Ammon's horn (tissue), 1 donor: ENCODE measurements around the gene MNAT1.
"Not testable (repeated sequence)": the region's sequence is repeated elsewhere in the genome, so short reads cannot be mapped to it uniquely, and the experiment has no call there.

Experiments
- DNase-seq: peaks from one replicate; pipeline ENCODE4 v3.0.0-alpha.2; 2016; ENCODE audit warnings: low spot score

The MNAT1 gene

DNA sequence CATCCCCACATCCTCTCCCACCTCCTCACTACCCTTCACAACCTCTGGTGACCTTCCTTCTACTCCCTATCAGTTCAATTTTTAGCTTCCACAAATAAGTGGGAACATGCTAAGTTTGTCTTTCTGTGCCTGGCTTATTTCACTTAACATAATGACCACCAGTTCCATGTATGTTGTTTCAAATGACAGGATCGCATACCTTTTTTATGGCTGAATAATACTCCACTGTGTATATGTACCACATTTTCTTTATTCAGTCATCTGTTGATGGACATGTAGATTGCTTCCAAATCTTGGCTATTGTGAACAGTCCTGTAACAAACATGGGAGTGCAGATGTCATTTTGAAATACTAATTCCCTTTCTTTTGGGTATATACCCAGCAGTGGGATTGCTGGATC lies 147.7 kb downstream of the MNAT1 start:
- DNase-seq: no peak

DNA sequence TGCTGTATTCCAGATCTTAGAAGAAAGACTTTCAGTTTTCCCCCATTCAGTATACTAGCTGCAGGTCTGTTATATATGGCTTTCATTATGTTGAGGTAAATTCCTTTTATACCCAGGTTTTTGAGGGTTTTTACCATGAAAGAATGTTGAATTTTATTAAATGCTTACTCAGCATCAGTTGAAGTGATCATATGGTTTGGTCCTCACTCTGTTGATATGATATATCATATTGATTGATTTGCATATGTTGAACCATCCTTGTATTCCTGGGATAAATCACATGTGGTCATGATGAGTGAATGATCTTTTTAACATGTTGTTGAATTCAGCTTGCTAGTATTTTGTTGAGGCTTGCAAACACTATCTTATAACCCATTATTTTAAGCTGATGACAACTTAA lies 149.6 kb downstream of the MNAT1 start:
- DNase-seq: no peak

DNA sequence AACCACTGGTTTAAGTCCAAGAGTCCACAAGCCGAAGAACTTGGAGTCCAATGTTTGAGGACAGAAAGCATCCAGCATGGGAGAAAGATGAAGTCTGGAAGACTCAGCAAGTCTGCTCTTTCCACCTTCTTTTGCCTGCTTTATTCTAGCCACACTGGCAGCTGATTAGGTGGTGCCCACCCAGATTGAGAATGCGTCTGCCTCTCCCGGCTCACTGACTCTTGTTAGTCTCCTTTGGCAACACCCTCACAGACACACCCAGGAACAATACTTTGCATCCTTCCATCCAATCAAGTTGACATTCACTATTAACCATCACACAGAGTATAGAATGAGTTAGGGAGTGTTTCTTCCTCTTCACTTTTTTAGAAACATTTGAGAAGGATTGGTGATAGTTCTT lies 156.1 kb downstream of the MNAT1 start:
- DNase-seq: not testable (repeated sequence)

- no peak for DNase-seq
These were observed 159.3 kb downstream of the MNAT1 start for GRCh38 chr14:60893911-60894310.

- DNase-seq: no peak
These were observed 169.8 kb downstream of the MNAT1 start for GRCh38 chr14:60904381-60904780.

- no peak for DNase-seq
These were observed 171.4 kb downstream of the MNAT1 start for GRCh38 chr14:60905923-60906322.

- no peak for DNase-seq
These were observed 181.2 kb downstream of the MNAT1 start for GRCh38 chr14:60915781-60916180.

DNA sequence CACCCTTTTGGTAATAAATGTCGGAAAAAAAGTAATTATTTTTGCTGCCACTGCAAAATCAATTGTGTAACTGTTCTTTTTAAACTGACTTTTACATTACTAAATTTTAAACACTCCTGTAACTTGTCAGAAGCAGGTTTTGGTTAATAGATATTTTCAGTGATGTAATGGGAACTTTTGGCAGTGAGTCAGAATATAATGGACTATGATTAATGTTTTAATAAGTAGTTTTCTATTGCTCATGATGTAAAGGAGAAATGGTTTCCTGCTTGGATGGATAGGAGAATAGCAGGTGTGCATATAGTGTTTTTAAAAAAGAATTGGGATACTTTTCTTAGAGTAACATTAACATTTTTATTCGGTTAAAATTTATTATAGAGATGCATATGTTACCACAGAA lies 187.5 kb downstream of the MNAT1 start:
- DNase-seq: no peak

- no peak for DNase-seq
These were observed 190.7 kb downstream of the MNAT1 start for GRCh38 chr14:60925286-60925685.

GRCh38 chr14:60926002-60926401 lies 191.4 kb downstream of the MNAT1 start:
- DNase-seq: no peak

- no peak for DNase-seq
These were observed 196.7 kb downstream of the MNAT1 start for GRCh38 chr14:60931218-60931617.

DNA sequence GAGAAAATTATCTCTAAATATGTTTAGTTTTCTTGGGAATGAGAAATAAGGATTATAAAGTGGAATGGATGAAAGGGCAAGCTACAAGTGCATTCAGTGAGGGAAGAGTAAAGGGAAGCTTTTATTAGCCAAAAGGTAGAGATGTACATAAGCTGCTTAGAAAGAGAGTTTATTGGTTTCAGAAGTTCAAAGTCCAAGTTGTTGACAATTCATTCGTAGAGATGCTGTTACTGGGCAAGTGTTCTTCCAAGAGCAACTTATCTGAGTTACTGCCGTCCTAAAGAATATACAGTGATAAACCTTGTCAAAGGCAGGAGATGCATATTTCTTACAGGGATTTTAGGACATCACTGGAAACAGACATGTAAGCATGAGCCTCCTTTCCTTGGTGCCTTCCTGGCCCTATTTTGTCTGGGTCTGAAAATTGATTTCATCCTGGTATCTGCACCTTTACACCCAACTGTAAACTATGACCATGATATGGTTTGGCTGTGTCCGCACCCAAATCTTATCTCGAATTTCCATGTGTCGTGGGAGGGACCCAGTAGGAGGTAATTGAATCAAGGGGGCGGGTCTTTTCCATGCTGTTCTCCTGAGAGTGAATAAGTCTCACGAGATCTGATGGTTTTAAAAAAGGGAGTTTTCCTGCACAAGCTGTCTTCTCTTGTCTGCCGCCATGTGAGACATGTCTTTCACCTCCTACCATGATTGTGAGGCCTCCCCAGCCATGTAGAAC lies 199.5 kb downstream of the MNAT1 start:
- DNase-seq: no peak

DNA sequence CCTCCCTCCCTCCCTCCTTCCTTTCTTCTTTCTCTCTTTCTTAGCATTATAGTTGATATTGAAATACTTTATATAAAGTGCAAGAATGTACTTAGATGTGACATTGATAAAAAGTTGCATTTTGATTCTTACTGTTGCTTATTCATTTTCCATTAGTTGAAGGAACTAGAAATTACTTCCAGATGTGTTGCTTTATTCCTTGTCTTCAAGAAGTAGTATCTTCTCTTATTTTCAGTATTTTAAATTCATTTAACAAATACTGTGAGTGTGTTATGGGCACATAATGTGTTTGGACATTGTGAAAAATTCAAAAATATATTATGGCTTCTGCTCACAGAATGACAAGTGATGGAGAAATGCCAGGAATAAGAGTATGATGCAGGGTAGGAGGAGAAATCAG lies 200.8 kb downstream of the MNAT1 start:
- no peak for DNase-seq

GRCh38 chr14:60943637-60944032 lies 209.1 kb downstream of the MNAT1 start:
- DNase-seq: no peak

DNA sequence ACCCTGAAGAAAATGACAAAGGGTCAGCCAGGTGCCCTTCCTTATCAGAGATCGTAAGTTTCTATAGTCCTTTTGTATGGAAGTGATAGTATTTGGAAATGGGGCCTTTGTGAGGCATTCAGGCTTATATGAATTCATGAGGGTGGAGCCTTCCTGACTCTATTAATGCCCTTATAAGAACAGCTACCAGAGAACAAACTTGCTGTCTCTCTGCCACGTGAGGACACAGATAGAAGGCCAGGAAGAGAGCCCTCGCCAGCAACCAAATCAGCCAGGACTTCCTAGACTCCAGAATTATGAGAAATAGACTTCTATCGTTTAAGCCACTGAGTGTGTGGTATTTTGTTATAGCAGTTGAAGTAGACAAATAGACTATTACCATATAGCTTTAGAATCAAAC lies 209.6 kb downstream of the MNAT1 start:
- DNase-seq: no peak

GRCh38 chr14:60945984-60946383 lies 211.4 kb downstream of the MNAT1 start:
- no peak for DNase-seq

GRCh38 chr14:60946773-60947172 lies 212.2 kb downstream of the MNAT1 start:
- no peak for DNase-seq

DNA sequence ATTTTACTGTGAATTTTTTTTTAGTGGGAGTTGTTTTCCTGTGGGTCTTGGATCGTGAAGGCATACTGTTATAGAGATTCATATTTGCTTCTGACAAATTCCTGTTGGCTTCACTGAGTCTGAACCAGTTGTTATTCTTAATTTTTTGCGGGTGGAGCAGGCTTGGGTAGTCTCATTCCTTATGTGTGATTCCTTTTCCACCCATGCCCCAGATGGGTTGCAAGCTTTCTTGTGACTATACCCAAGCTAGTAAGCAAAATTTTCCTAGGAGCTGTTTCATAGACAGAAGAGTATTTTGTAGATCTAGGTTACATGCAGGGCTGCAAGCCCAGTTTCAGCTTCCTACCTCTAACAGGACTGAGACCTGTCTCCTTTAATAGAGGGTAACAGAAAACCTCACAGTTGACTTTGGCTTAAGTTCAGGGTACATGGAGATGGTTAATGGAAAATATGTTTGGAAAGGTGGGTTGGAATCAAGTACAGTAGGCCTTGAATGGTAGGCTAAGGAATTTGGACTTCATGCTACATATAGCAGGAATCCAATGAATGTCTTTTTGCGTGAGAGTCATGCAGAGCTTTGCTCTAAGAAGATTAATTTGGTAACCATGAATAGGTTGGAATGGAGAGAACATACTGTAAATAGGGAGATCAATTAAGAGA lies 217.3 kb downstream of the MNAT1 start:
- DNase-seq: no peak

- no peak for DNase-seq
These were observed 221.6 kb downstream of the MNAT1 start for GRCh38 chr14:60956202-60956601.

GRCh38 chr14:60956632-60957031 lies 222.1 kb downstream of the MNAT1 start:
- no peak for DNase-seq

DNA sequence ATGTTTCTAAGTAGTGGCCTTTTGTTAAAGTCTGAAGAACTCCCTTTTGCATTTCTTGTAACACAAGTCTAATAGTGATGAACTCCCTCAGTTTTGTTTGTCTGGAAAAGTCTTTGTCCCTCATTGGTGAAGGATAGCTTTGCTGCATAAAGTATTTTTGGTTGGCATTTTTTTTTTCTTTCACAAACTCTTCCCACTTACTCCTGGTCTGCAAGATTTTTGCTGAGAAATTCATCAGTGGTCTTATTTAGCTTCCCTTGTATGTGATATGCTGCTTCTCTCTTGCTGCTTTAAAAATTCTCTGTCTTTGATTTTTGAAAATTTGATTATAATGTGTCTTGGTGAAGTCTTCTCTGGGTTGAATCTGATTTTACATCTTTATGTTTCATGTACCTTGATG lies 223.6 kb downstream of the MNAT1 start:
- no peak for DNase-seq

GRCh38 chr14:60963761-60964160 lies 229.2 kb downstream of the MNAT1 start:
- DNase-seq: no peak

DNA sequence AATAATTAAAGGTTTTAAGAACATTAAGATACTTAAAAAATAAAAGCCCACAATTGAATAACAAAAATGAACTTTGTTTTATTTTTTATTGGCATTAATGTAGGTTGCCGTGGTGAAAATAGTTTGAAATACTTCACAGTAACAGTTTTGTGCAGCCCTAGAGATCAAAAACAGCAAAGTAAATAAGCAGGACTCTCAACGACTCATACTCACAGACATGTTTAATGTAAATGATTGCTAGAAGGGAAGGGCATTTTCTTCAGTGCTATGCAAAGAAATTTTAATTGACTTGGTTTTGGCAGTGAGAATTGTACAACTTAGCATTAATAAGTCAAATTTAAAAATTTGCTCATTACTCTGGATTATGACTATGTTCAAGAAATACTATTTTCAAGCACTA lies 230.3 kb downstream of the MNAT1 start:
- DNase-seq: no peak

GRCh38 chr14:60965402-60965801 lies 230.8 kb downstream of the MNAT1 start:
- peak; percentile 15 for DNase-seq
